Endothelial cell of umbilical vein (primary cell): Measurements from ENCODE around the gene SIGLECL1. TPM values are rescaled to one million over a fixed set of nuclear protein-coding genes. Genes with fewer than 3 reads are reported as not detected.

Source experiments
- BruUV-seq: library from RNA; stranded (reverse); fragments of 400-500 nt; replicated peaks from 2 replicates; lab custom pipeline; 2021; lab: Mats Ljungman, UMichigan
- CTCF ChIA-PET: fragments of 300-600, 350-600 bp; sonication (Branson Sonifier 250); formaldehyde crosslinking; loops from one replicate; lab custom pipeline; 2021; ENCODE audit warnings: antibody characterized with exemption, inconsistent platforms; lab: Charles Lee
- POLR2A ChIA-PET: fragments of 300-600, 350-600 bp; sonication (Branson Sonifier 250); formaldehyde crosslinking; loops from one replicate; lab custom pipeline; 2021; ENCODE audit warnings: antibody characterized with exemption, inconsistent platforms; lab: Charles Lee
- DNase-seq: peaks from one replicate; pipeline ENCODE4 v3.0.0-alpha.2; 2011; ENCODE audit warnings: low read depth, low spot score
- FAIRE-seq: peaks from 2 replicates; lab custom pipeline; 2011; peaks lifted over from hg19 to GRCh38; lab: Jason Lieb, UNC
- H2AFZ ChIP-seq: 2 replicates; pipeline ENCODE4 v1.6.0; 2012; ENCODE audit warnings: low read depth, low read length, control low read depth, inconsistent platforms
- H3K27ac ChIP-seq: 2 replicates; pipeline ENCODE4 v1.5.1; 2011; ENCODE audit warnings: low read depth, mild to moderate bottlenecking, control low read depth, low read length, moderate library complexity; ENCODE audit not compliant: insufficient read depth
- H3K27me3 ChIP-seq, 2 experiments: 2 replicates each; pipeline versions ENCODE4 v1.6.0 to v1.6.1; 2011; ENCODE audit warnings: low read length in 2 of 2, mixed read lengths in 1 of 2; ENCODE audit not compliant: control insufficient read depth in 2 of 2, insufficient read depth in 2 of 2
- H3K36me3 ChIP-seq, 2 experiments: 2 replicates in 1 of 2; 3 replicates in 1 of 2; pipeline ENCODE4 v1.5.1; 2011; ENCODE audit warnings: low read length in 2 of 2, mild to moderate bottlenecking in 1 of 2, moderate library complexity in 1 of 2; ENCODE audit not compliant: control insufficient read depth in 2 of 2, insufficient read depth in 2 of 2; ENCODE audit errors: extremely low read depth in 1 of 2
- H3K4me1 ChIP-seq: 3 replicates; pipeline ENCODE4 v1.5.1; 2011; ENCODE audit warnings: mild to moderate bottlenecking, low read length; ENCODE audit not compliant: control insufficient read depth, insufficient read depth; ENCODE audit errors: extremely low read depth
- H3K4me2 ChIP-seq: 2 replicates; pipeline ENCODE4 v1.6.1; 2011; ENCODE audit warnings: low read length, control low read depth, mixed read lengths; ENCODE audit not compliant: insufficient read depth
- H3K4me3 ChIP-seq, 3 experiments: fragments of 200-600 bp in 1 of 3; sonication (generic), shearing (Covaris generic) in 1 of 3; replicated peaks in 1 of 3; 2 replicates each; pipeline ENCODE4 v1.5.1; 2011 to 2016; ENCODE audit warnings: control low read depth in 3 of 3, low read length in 3 of 3, mild to moderate bottlenecking in 2 of 3, inconsistent platforms in 1 of 3, low read depth in 1 of 3, moderate library complexity in 1 of 3; ENCODE audit not compliant: insufficient read depth in 1 of 3
- H3K79me2 ChIP-seq: 2 replicates; pipeline ENCODE4 v1.6.0; 2012; ENCODE audit warnings: low read length, inconsistent platforms; ENCODE audit not compliant: control insufficient read depth, insufficient read depth
- H3K9ac ChIP-seq: replicated peaks from 2 replicates; pipeline ENCODE3; 2011; ENCODE audit warnings: low read length, control low read depth; ENCODE audit not compliant: insufficient read depth; ENCODE audit errors: extremely low read depth
- H3K9me1 ChIP-seq: replicated peaks from 3 replicates; pipeline ENCODE4 v1.6.0; 2011; ENCODE audit warnings: mild to moderate bottlenecking, low read length; ENCODE audit not compliant: control insufficient read depth, insufficient read depth; ENCODE audit errors: extremely low read depth
- H3K9me3 ChIP-seq: replicated peaks from 2 replicates; pipeline ENCODE4 v1.5.1; 2012; ENCODE audit warnings: low read length, inconsistent platforms; ENCODE audit not compliant: control insufficient read depth, insufficient read depth
- H4K20me1 ChIP-seq: replicated peaks from 2 replicates; pipeline ENCODE3; 2011; ENCODE audit warnings: mild to moderate bottlenecking, low read length; ENCODE audit not compliant: control insufficient read depth, insufficient read depth; ENCODE audit errors: extremely low read depth
- CTCF ChIP-seq, 2 donors: IDR thresholded peaks; 1 replicate in 1 of 2; 2 replicates in 1 of 2; pipeline ENCODE4 v1.5.1; 2011; ENCODE audit warnings: low read length in 2 of 2, mild to moderate bottlenecking in 2 of 2, moderate library complexity in 2 of 2, control low read depth in 1 of 2, inconsistent platforms in 1 of 2, low read depth in 1 of 2; ENCODE audit not compliant: insufficient read depth in 1 of 2; ENCODE audit errors: extremely low read depth in 1 of 2
- EZH2 ChIP-seq: IDR thresholded peaks from 2 replicates; pipeline ENCODE4 v1.6.1; 2012; ENCODE audit warnings: borderline replicate concordance, low read depth, mild to moderate bottlenecking, moderate library complexity, low read length, inconsistent platforms; ENCODE audit not compliant: severe bottlenecking
- FOS ChIP-seq: IDR thresholded peaks from 2 replicates; pipeline ENCODE4 v1.6.1; 2011; ENCODE audit warnings: mild to moderate bottlenecking, low read length, moderate library complexity, borderline replicate concordance; ENCODE audit not compliant: insufficient read depth
- GATA2 ChIP-seq: IDR thresholded peaks from 2 replicates; pipeline ENCODE4 v1.7.0; 2011; ENCODE audit warnings: low read depth, mild to moderate bottlenecking, moderate library complexity, mixed read lengths, low read length; ENCODE audit not compliant: insufficient read length, insufficient read depth
- JUN ChIP-seq: IDR thresholded peaks from 2 replicates; pipeline ENCODE4 v1.6.1; 2011; ENCODE audit warnings: borderline replicate concordance, low read depth; ENCODE audit not compliant: insufficient read length, insufficient read depth
- MAX ChIP-seq: IDR thresholded peaks from 2 replicates; pipeline ENCODE4 v1.6.1; 2011; ENCODE audit not compliant: insufficient read depth, insufficient read length
- MYC ChIP-seq: IDR thresholded peaks from one replicate; pipeline ENCODE4 v1.6.1; 2011; ENCODE audit warnings: mild to moderate bottlenecking, low read depth, low read length
- POLR2A ChIP-seq: IDR thresholded peaks from 2 replicates; pipeline ENCODE4 v1.6.1; 2012; ENCODE audit warnings: low read depth, mild to moderate bottlenecking, control low read depth, low read length
- POLR2AphosphoS5 ChIP-seq: IDR thresholded peaks from 2 replicates; pipeline ENCODE4 v1.6.1; 2012; ENCODE audit warnings: low read depth, mild to moderate bottlenecking, control low read depth, low read length, moderate library complexity; ENCODE audit not compliant: insufficient read depth
- dilution Hi-C: fragments of 300-500 bp; cut with MboI; formaldehyde crosslinking; loops from one replicate; pipeline ENCODE4 v1.15.0; 2019; ENCODE audit warnings: low sequenced_read_pairs; ENCODE audit not compliant: extremely low pct_ligation_motif_present
- intact Hi-C: fragments of 100-400 bp; cut with micrococcal nuclease; formaldehyde crosslinking; loops from one replicate; pipeline ENCODE4 v1.10.0; 2022
- polyA plus RNA-seq, 4 experiments: library from polyadenylated mRNA; depleted of rRNA in 3 of 4; stranded (reverse) in 3 of 4; unstranded in 1 of 4; fragments of >200 nt; gene quantifications; 2 replicates each; pipeline versions ENCODE4 v1.2.1 to v1.2.3, GENCODE V29; 2011 to 2012; ENCODE audit warnings: missing spikeins in 1 of 4
- total RNA-seq: library from RNA; stranded (reverse); gene quantifications from 2 replicates; pipeline ENCODE4 v1.2.3, GENCODE V29; 2021

The SIGLECL1 gene
- total and polyA plus RNA-seq, 2 donors (not counting 3 experiments of a cell fraction or from before 2014, with no cell fraction given), result not detected

GRCh38 chr19:51258165-51259160, 7.6 kb downstream of the SIGLECL1 start:
- intact Hi-C loops (loop anchor here (1.0 kb wide), 1 partner anchor 100 kb away; no protein-coding TSS in a partner anchor), dilution Hi-C loops (no loop called here)

More at GRCh38 chr19:51258165-51259160, 7.6 kb downstream of the SIGLECL1 start:
- no peak overlapping the region for H3K4me2 ChIP-seq
- no peak overlapping the region for H3K27ac ChIP-seq
- no peaks in the 10 kb centered on the region for H3K9me1 ChIP-seq
- TF ChIP-seq MYC (no peak), FOS (no peak), GATA2 (no peak), POLR2A (no peak), CTCF (IDR thresholded peaks at IDR 0.05; ENCODE audit: extremely low read depth in 1 of 2, insufficient read depth in 1 of 2, low read depth in 1 of 2, low read length in 2 of 2) (no peak), JUN (no peak), MAX (no peak), POLR2AphosphoS5 (no peak), EZH2 (no peak)
- no peak for DNase-seq
- no peaks in the 10 kb centered on the region for H4K20me1 ChIP-seq
- BruUV-seq, result no TSS peak
- no peak overlapping the region for H2AFZ ChIP-seq
- H3K9me3 ChIP-seq, result no peaks in the 10 kb centered on the region
- H3K4me3 ChIP-seq, result no peak overlapping the region
- no peak for FAIRE-seq
- no peaks in the 10 kb centered on the region for H3K36me3 ChIP-seq
- ChIA-PET POLR2A (no interaction called here), CTCF (interaction anchor here (1.0 to 2.5 kb wide), 9 partner anchors 9 to 237 kb away, joined by 3 to 20 read pairs (median 3); no protein-coding TSS in a partner anchor)
- H3K27me3 ChIP-seq, result no peaks in the 10 kb centered on the region
- no peak overlapping the region for H3K9ac ChIP-seq
- H3K4me1 ChIP-seq, result no peaks in the 10 kb centered on the region
- H3K79me2 ChIP-seq, result no peaks in the 10 kb centered on the region
